TTC549 (cell line): Measurements from ENCODE around the gene CCDC192.

Experiments
- FAIRE-seq: peaks from 2 replicates; lab custom pipeline; 2012; peaks lifted over from hg19 to GRCh38; lab: Jason Lieb, UNC

CCDC192 gene

DNA sequence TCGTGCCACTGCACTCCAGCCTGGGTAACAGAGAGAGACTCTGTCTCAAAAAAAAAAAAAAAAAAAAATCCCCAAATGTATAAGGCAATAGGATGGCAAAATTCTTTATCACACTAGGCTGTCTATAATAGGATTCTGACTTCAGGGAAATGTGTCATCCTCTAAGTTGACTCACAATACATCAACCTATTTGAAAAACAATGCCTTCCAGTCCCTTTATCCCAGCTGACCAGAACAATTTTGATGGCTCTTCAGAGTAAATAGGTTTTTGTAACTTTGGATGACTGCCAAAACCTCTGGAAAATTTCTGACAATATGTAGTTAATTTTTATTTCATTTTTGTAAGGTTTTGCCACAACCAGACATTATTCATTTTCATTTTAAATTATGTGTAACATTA is 184.1 kb downstream of the CCDC192 start:
- FAIRE-seq: no peak

DNA sequence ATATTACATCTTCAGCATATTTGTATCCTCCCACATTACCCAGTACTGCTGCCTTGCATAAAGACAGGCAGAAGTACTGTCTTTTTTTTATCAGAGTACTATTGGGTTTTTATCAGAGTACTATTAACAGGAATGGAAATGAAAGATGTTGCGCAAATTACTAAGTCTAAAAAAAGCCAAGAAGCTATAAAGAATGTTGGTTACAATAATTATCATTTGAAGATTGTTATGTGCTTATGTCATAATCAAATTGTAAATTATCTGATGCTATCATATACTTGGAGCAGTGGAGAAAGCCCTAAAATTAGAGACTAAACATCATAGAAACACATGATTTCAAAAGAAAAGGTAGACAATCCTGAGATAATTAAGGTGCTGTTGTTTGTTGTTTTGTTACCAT is 188.8 kb downstream of the CCDC192 start:
- no peak for FAIRE-seq

- FAIRE-seq: no peak
Measured at GRCh38 chr5:127892467-127893207, 189.4 kb downstream of the CCDC192 start.

- no peak for FAIRE-seq
Measured at GRCh38 chr5:127893232-127893631, 190.0 kb downstream of the CCDC192 start.

- FAIRE-seq: no peak
Measured at GRCh38 chr5:127894461-127894860, 191.3 kb downstream of the CCDC192 start.

GRCh38 chr5:127898551-127899213 is 195.5 kb downstream of the CCDC192 start:
- FAIRE-seq: no peak

GRCh38 chr5:127899214-127899610 is 196.0 kb downstream of the CCDC192 start:
- no peak for FAIRE-seq

DNA sequence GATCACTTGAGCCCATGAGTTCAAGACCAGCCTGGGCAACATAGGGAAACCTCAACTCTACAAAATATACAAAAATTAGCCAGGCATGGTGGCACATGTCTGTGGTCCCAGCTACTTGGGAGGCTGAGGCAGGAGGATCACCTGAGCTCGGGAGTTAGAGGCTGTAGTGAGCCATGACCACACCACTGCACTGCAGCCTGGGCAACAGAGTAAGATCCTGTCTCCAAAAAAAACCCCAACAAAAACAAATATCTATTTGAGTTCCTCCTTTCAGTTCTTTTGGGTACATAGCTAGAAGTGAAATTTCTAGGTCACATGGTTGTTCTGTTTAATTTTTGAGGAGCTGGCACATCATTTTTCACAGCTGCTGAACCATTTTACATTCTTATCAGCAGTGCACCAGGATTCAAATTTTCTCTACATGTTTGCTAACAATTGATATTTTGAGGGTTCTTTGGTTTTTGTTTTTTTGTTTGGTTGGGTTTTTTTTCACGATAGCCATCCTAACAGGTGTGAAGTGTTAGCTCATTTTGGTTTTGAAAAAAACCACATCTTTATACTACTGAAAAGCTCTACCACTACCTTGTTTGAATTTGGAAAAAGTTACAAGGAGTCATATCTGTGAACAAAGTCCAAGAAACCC is 203.5 kb downstream of the CCDC192 start:
- no peak for FAIRE-seq

GRCh38 chr5:127907907-127908306 is 204.7 kb downstream of the CCDC192 start:
- no peak for FAIRE-seq

- FAIRE-seq: no peak
Measured at GRCh38 chr5:127909066-127909465, 205.9 kb downstream of the CCDC192 start.

GRCh38 chr5:127909821-127910220 is 206.6 kb downstream of the CCDC192 start:
- FAIRE-seq: no peak

GRCh38 chr5:127910307-127910956 is 207.2 kb downstream of the CCDC192 start:
- no peak for FAIRE-seq

DNA sequence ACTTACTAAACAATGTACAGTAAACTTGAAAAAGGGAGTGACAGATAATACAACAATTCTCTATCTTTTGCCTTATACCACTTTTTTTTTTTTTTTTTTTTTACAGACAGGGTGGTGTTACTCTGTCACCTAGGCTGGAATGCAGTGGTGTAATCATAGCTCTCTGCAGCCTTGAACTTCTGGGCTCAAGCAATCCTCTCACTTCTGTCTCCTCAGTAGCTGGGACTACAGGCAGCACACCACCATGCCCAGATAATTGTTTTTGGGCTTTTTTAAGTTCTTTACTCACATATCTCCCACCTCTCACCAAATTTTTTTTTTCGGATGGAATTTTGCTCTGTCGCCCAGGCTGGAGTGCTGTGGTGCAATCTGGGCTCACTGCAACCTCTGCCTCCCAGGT is 208.4 kb downstream of the CCDC192 start:
- no peak for FAIRE-seq

DNA sequence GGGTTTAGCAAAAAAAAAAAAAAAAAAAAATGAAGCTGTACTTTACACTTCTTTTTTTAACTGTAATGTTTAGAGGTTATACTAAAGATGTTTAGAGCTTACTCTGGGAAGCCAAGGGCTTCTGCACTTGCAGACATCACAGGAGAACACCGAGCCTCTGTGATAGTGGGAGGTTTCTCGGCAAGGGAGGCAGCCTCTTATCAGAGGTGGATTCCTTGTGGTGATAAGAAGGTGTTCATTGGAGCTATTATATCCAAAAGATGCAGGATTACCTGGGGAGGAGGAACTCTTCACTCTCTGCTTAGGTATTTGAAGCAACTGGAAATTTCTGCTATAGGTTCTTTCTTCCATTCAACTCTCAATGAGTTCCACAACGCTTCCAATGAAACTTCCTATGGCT is 209.2 kb downstream of the CCDC192 start:
- FAIRE-seq: no peak

- no peak for FAIRE-seq
Measured at GRCh38 chr5:127916885-127917573, 213.8 kb downstream of the CCDC192 start.

- no peak for FAIRE-seq
Measured at GRCh38 chr5:127919006-127919796, 216.0 kb downstream of the CCDC192 start.

DNA sequence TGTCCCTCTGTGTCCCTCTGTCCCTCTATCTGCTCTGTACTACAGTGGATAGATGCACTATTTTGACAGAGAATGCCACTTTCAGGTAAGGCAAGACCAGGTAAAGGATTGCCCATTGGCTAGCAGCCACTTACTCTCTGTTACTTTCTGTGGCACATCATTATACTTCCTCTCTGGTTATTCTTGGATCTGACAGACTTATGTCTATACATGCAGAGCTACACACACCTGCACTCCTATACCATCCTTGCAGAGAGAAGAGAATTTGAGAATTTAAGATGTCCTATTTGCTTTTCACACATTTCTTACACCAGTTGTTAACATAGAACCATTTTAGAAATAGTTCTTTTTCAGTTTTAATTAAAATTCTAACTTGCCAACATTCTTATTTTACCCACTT is 216.6 kb downstream of the CCDC192 start:
- FAIRE-seq: no peak

DNA sequence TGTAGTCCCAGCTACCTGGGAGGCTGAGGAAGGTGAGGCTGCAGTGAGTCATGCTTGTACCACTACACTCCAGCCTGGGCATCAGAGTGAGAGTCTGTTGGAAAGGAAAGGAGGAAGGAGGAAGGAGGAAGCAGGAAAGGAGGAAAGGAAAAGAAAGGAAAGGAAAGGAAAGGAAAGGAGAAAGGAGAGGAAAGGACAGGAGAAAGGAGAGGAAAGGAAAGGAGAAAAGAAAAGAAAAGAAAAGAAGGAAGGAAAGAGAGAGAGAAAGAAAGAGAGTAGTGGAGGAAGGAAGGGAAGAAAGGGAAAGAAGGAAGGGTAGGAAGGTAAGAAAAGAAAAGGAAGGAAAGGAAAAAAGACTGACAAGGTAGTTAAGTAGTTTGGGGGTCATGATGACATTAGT is 217.7 kb downstream of the CCDC192 start:
- FAIRE-seq: no peak

DNA sequence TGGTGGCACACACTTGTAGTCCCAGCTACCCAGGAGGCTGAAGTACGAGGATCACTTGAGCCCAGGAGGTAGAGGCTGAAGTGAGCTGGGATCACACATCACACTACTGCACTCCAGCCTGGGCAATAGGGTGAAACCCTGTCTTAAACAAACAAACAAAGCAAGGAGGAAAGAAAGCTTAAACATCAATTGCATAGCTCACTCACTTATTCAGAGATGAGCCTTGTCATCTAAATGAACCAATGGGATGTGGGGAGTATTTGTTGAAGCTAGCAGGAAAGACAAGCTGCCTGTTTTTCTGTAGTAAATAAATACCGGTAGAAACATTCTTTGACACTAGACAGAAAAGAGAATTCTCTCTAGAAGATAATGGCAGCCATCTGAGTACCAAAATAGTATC is 219.4 kb downstream of the CCDC192 start:
- FAIRE-seq: no peak

- FAIRE-seq: no peak
Measured at GRCh38 chr5:127923804-127924570, 220.8 kb downstream of the CCDC192 start.

DNA sequence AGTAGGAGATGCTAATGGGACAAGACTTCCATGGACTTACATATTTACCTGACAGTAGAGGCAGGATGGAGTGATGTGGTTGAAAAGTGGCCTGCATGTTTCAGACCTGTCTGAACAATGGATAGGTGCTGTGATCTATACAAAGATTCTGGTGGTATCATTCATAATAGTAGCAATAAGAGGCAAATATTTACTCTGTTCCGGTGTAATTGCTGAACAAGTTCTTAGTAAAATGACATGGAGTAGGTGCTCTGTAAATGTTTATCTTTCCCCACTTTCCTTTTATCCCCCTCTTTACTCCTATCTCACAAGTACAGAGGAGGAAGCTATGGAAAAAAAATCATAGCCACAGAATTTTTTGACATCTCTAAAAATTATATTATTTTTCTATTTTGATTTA is 221.4 kb downstream of the CCDC192 start:
- no peak for FAIRE-seq
